Muscle layer of colon (tissue), 2 donors: ENCODE measurements around the gene JOSD2.
A peak's percentile ranks its signal among the peaks of the same experiment; 100 is the strongest.

Experiments used
- H3K27ac ChIP-seq: one replicate; pipeline ENCODE4 v1.7.0; 2013; ENCODE audit warnings: low read depth, mild to moderate bottlenecking, low read length, moderate library complexity
- H3K27me3 ChIP-seq, 2 donors: one replicate each; pipeline ENCODE4 v1.7.0; 2013; ENCODE audit warnings: low read length in 2 of 2, mild to moderate bottlenecking in 2 of 2; ENCODE audit not compliant: insufficient read depth in 2 of 2, control insufficient read depth in 1 of 2
- H3K36me3 ChIP-seq: one replicate; pipeline ENCODE4 v1.7.0; 2013; ENCODE audit warnings: mild to moderate bottlenecking, low read length; ENCODE audit not compliant: insufficient read depth
- H3K4me1 ChIP-seq: one replicate; pipeline ENCODE4 v1.7.0; 2013; ENCODE audit warnings: mild to moderate bottlenecking, low read length; ENCODE audit not compliant: insufficient read depth
- H3K4me3 ChIP-seq, 2 donors: one replicate each; pipeline ENCODE4 v1.7.0; 2013; ENCODE audit warnings: low read length in 2 of 2, low read depth in 1 of 2, mild to moderate bottlenecking in 1 of 2, moderate library complexity in 1 of 2
- H3K9ac ChIP-seq: one replicate; pipeline ENCODE4 v1.7.0; 2013; ENCODE audit warnings: low read length
- H3K9me3 ChIP-seq: one replicate; pipeline ENCODE4 v1.7.0; 2013; ENCODE audit warnings: mild to moderate bottlenecking, low read length
- donor health status: abdominal sarcoma.
- donor health status: Adenocarcinoma of cecum.

JOSD2 gene

GRCh38 chr19:50510121-50510670 lies 795 bp downstream of the JOSD2 start:
- Histone ChIP-seq H3K27me3 (peaks cover 0 to 7% of the 10 kb centered on the region in 2 donors), H3K4me1 (peaks cover 16% of the 10 kb centered on the region), H3K36me3 (no peaks in the 10 kb centered on the region), H3K27ac (peak overlapping the region; percentile 58), H3K4me3 (peak overlapping the region; percentile 77 to 93), H3K9me3 (no peaks in the 10 kb centered on the region), H3K9ac (peak overlapping the region; percentile 76)

DNA sequence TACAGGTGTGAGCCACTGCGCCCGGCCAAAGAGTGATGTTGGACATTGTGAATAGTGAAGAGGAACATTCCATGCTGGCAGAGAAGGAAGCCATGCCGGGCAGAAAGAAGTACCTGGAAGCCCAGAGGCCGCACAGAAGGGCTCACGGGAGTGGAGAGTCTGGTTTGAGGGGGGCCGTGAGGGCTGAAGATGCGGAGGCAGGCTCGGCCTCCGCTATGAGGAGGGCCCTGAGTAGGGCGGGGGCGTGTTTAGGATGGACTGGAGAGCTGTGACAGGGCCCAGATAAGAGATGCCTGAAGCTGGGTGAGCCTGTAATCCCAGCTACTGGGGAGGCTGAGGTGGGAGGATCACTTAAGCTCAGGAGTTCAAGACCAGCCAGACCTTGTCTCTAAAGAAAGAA lies 1.6 kb downstream of the JOSD2 start:
- no peak overlapping the region for H3K4me3 ChIP-seq
- H3K4me1 ChIP-seq = peaks cover 16% of the 10 kb centered on the region
- no peak overlapping the region for H3K27ac ChIP-seq
- H3K36me3 ChIP-seq = no peaks in the 10 kb centered on the region
- H3K9ac ChIP-seq = no peak overlapping the region
- H3K9me3 ChIP-seq = no peaks in the 10 kb centered on the region
- H3K27me3 ChIP-seq = peaks cover 0 to 3% of the 10 kb centered on the region in 2 donors

DNA sequence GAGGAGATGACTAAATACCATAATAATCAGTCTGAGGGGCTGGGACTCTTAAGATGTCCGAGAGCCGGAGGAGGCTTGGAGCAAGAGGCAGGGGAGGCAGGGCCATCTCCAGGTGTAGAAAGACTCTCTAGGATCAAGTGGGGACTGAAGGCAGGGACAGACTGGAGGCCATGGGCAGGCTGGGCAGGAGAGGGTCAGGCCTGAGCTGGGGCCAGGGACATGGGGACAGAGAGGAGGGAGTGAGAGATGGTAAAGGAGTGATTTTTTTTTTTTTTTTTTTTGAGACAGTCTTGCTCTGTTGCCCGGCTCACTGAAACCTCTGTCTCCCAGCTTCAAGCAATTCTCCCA lies 2.2 kb downstream of the JOSD2 start:
- H3K4me3 ChIP-seq = no peak overlapping the region
- H3K27ac ChIP-seq = no peak overlapping the region

DNA sequence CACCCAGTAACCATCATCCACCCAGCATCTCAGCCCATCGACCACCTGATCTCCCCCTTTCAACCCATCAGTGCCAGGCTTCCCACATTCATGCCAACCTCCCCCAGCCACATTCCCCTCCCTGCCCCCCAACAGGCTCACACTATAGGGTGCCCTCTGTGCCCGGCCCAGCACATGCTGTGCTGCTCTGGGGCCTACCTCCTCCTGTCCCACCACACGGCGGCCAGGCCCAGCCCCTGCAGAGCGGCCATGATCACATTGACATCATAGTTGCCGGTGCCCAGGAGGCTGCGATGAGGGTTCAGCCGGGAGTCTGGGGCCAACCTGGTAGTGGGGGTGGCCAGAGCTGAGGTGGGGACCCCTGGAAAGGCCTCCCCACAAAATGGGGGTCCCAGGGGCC lies 3.6 kb downstream of the JOSD2 start:
- H3K36me3 ChIP-seq = no peaks in the 10 kb centered on the region
- H3K9ac ChIP-seq = no peak overlapping the region
- no peaks in the 10 kb centered on the region for H3K27me3 ChIP-seq
- no peak overlapping the region for H3K4me3 ChIP-seq
- H3K9me3 ChIP-seq = no peaks in the 10 kb centered on the region
- H3K4me1 ChIP-seq = peaks cover 16% of the 10 kb centered on the region
- H3K27ac ChIP-seq = no peak overlapping the region

More for the DNA sequence above, 2.2 kb downstream of the JOSD2 start:
- H3K9ac ChIP-seq = no peak overlapping the region
- H3K27me3 ChIP-seq = peaks cover 0 to 3% of the 10 kb centered on the region in 2 donors
- no peaks in the 10 kb centered on the region for H3K36me3 ChIP-seq
- peaks cover 16% of the 10 kb centered on the region for H3K4me1 ChIP-seq
- H3K9me3 ChIP-seq = no peaks in the 10 kb centered on the region

DNA sequence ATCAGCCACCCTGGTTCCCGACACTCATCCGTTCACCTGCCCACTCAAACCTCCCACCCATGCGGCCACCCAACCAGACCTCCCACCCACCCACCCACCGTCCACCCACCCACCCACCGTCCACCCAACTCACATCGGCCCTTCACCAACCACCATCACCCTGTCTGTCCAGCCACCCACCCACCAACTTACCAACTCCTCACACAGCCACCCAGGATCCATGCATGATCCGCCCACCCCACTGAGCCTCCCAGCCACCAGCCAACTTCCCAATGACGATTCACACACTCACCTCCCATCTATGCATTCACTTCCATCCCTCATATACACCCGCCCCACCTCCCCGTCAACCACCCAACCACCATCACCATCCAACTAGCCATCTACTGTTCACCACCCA lies 4.3 kb downstream of the JOSD2 start:
- no peaks in the 10 kb centered on the region for H3K36me3 ChIP-seq
- no peaks in the 10 kb centered on the region for H3K27me3 ChIP-seq
- H3K27ac ChIP-seq = no peak overlapping the region
- peaks cover 12% of the 10 kb centered on the region for H3K4me1 ChIP-seq
- H3K9ac ChIP-seq = no peak overlapping the region
- H3K9me3 ChIP-seq = no peaks in the 10 kb centered on the region
- no peak overlapping the region for H3K4me3 ChIP-seq

DNA sequence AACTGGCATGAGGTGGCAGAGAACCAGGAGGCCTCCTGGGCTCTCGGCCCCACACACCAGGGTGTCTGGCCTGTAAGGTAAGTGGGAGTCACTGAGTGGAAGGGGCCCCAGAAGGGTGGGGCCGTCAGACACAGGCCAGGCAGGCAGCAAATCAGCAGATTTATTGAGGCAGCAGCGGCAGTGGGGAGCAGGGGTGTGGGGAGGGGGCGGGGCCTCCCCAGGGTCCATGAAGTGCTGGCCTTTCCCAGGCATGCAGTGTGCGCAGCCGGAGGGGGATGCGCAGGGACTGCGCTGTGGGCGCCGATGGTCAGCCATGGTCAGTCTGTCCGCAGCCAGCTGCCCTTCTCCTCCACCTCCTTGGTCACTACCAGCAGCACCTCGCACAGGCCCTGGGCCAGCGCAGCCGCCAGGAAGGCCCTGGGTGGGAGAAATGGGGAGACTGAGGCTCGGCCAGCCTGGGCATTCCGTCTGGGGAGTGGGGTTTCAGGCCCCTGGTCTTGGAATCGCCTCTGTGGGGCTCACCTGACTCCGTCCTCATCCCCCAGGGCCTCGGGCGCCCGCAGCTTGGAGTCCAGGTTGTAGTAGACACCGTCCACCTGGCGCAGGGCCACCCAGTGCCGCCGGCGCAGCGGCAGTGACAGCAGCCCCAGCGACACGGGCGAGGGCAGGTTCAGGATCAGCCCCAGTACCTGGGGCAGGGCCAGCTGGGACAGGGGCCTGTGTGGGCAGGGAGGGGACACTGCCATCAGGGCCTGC lies 5.0 kb downstream of the JOSD2 start:
- no peak overlapping the region for H3K9ac ChIP-seq
- H3K4me1 ChIP-seq = peaks cover 9% of the 10 kb centered on the region

DNA sequence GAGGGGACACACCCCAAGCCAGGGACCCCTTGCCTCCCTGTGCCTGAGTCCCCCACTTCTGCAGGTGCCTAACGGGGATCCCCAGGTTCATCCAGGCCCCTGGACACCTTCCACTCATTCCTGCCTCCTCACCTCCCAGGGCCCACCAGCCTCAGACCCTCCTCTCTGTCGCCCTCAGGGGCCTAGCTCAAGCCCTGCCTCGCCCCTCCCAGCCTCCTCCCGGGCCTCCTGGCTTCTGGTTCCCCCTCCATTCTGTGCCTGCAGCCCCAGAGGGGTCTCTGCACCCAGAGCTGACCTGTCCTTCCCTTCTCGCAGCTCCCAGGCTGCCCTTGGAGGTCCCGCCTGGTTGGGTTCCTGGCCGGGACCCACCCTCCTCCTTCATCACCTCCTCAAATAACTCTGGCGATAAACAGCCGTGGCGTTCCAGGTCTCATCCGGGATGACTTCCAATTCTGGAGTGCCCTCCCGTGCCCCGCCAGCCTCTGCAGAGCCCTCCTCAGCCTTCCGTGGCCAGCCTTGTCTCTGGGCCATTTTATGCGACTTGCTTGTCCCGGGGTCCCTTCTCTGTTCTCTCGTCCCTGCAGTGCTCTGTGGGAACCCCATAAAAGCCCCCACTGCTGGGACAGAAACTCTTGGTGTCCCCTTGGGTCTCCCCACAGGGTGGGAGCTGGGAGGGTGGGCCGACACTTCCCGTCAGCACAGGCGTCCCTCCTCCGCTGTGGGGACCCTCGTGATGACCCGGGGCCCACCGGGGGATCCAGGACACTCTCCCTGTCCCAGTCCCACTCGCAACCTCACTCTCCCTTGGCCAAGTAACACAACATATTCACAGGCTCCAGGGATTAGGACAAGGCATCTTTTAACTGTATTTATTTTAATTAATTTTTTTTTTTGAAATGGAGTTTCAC lies 9.2 kb downstream of the JOSD2 start:
- Histone ChIP-seq H3K36me3 (no peaks in the 10 kb centered on the region), H3K4me3 (no peak overlapping the region), H3K9ac (no peak overlapping the region), H3K27me3 (no peaks in the 10 kb centered on the region), H3K27ac (no peak overlapping the region), H3K9me3 (no peaks in the 10 kb centered on the region), H3K4me1 (no peaks in the 10 kb centered on the region)

More for the DNA sequence above, 5.0 kb downstream of the JOSD2 start:
- Histone ChIP-seq H3K27me3 (no peaks in the 10 kb centered on the region), H3K27ac (no peak overlapping the region), H3K9me3 (no peaks in the 10 kb centered on the region), H3K36me3 (no peaks in the 10 kb centered on the region), H3K4me3 (no peak overlapping the region)

DNA sequence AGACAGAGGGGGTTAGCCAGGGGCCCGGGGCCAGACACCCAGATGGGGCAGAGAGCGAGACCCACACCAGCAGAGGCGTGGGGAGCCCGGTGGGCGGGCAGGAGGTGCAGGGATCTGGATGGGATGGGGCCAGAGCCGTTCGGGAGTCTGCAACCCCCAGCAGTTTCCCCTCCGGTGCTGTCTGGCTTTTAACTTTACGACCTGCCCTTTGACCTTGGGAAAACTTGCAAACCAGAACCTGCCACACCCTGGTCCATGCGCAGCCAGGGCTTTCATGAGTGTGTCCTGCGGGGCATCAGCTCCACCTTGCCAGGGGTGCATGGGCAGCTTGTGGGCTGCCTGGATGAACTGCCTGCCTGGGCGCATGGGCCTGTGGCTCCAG lies 9.8 kb downstream of the JOSD2 start:
- no peak overlapping the region for H3K4me3 ChIP-seq
- no peak overlapping the region for H3K27ac ChIP-seq

GRCh38 chr19:50500753-50501151 lies 10.2 kb downstream of the JOSD2 start:
- H3K27me3 ChIP-seq = no peaks in the 10 kb centered on the region
- H3K4me1 ChIP-seq = no peaks in the 10 kb centered on the region
- no peaks in the 10 kb centered on the region for H3K36me3 ChIP-seq
- no peak overlapping the region for H3K4me3 ChIP-seq
- H3K9me3 ChIP-seq = no peaks in the 10 kb centered on the region
- H3K9ac ChIP-seq = no peak overlapping the region
- no peak overlapping the region for H3K27ac ChIP-seq

More for the DNA sequence above, 9.8 kb downstream of the JOSD2 start:
- Histone ChIP-seq H3K9me3 (no peaks in the 10 kb centered on the region), H3K9ac (no peak overlapping the region), H3K36me3 (no peaks in the 10 kb centered on the region), H3K4me1 (no peaks in the 10 kb centered on the region), H3K27me3 (no peaks in the 10 kb centered on the region)

DNA sequence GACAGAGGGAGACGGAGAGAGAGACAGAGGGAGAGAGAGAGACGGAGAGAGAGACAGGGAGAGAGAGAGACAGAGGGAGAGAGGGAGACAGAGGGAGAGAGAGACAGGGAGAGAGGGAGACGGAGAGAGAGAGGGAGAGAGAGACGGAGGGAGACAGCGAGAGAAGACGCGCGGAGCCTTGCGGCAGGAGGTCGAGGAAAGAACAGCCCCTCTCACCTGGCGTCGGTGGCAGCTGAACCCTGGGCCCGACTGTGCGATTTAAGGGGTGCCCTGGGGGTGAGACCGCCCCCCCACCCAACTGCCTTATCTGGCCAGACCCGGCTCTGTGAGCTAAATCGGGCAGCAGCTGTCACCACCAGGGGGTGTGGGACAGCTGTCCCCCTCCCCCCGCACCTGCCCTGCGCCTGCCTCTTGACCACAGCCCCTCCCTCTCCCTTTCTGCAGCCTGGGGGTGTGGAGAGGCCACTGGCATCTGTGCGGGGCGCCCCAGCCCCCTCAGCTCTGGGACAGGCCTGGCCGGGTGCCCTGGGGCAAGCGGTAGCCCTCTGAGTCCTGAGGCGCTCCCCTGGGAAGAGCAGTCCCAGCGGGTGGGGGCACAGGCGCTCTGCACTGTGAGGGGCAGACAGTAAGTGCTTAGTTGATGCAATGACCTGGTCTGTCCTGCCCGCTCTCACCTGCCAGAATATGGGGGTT lies 10.8 kb downstream of the JOSD2 start:
- no peaks in the 10 kb centered on the region for H3K27me3 ChIP-seq
- H3K4me3 ChIP-seq = no peak overlapping the region
- H3K9ac ChIP-seq = no peak overlapping the region
- no peaks in the 10 kb centered on the region for H3K9me3 ChIP-seq
- H3K4me1 ChIP-seq = no peaks in the 10 kb centered on the region
- H3K36me3 ChIP-seq = no peaks in the 10 kb centered on the region
- H3K27ac ChIP-seq = no peak overlapping the region
